Activated gamma-delta T cell (primary cell): ENCODE results near the gene MAD1L1.

ENCODE experiments used
- DNase-seq: peaks from one replicate; lab custom pipeline; 2025; lab: John Stamatoyannopoulos, UW

MAD1L1 gene

GRCh38 chr7:2158331-2159175 lies 74.2 kb downstream of the MAD1L1 start:
- no peak for DNase-seq

- no peak for DNase-seq
Observed at GRCh38 chr7:2157473-2158279, 75.1 kb downstream of the MAD1L1 start.

GRCh38 chr7:2156756-2157472 lies 75.8 kb downstream of the MAD1L1 start:
- DNase-seq: no peak

- no peak for DNase-seq
Observed at GRCh38 chr7:2154831-2155230, 77.9 kb downstream of the MAD1L1 start.

- no peak for DNase-seq
Observed at GRCh38 chr7:2154121-2154520, 78.6 kb downstream of the MAD1L1 start.

- no peak for DNase-seq
Observed at GRCh38 chr7:2152646-2153045, 80.1 kb downstream of the MAD1L1 start.

GRCh38 chr7:2151801-2152612 lies 80.7 kb downstream of the MAD1L1 start:
- no peak for DNase-seq

GRCh38 chr7:2151237-2151636 lies 81.5 kb downstream of the MAD1L1 start:
- no peak for DNase-seq

- DNase-seq: no peak
Observed at GRCh38 chr7:2150445-2150815, 82.3 kb downstream of the MAD1L1 start.

- no peak for DNase-seq
Observed at GRCh38 chr7:2149672-2150444, 82.9 kb downstream of the MAD1L1 start.

GRCh38 chr7:2148814-2149213 lies 83.9 kb downstream of the MAD1L1 start:
- DNase-seq: no peak

- DNase-seq: no peak
Observed at GRCh38 chr7:2148189-2148588, 84.6 kb downstream of the MAD1L1 start.

- DNase-seq: no peak
Observed at GRCh38 chr7:2146676-2147472, 85.9 kb downstream of the MAD1L1 start.

- DNase-seq: no peak
Observed at GRCh38 chr7:2145835-2146580, 86.7 kb downstream of the MAD1L1 start.

- DNase-seq: no peak
Observed at GRCh38 chr7:2144926-2145325, 87.8 kb downstream of the MAD1L1 start.

GRCh38 chr7:2143981-2144595 lies 88.7 kb downstream of the MAD1L1 start:
- no peak for DNase-seq

GRCh38 chr7:2143450-2143849 lies 89.3 kb downstream of the MAD1L1 start:
- no peak for DNase-seq

GRCh38 chr7:2142386-2142785 lies 90.4 kb downstream of the MAD1L1 start:
- DNase-seq: no peak

- DNase-seq: no peak
Observed at GRCh38 chr7:2141651-2142050, 91.1 kb downstream of the MAD1L1 start.
